K562 (cell line): ENCODE data around the gene CPLX1. TPM values are rescaled to one million over a fixed set of nuclear protein-coding genes. Genes with fewer than 3 reads are reported as not detected.

ENCODE experiments used
- BRF2 ChIP-seq: IDR thresholded peaks from 3 replicates; pipeline ENCODE4 v1.6.1; 2011; ENCODE audit warnings: borderline replicate concordance, mild to moderate bottlenecking; ENCODE audit not compliant: insufficient read length, insufficient read depth
- CBX1 ChIP-seq: sonication (generic); IDR thresholded peaks from 2 replicates; pipeline ENCODE4 v1.6.1; 2016; ENCODE audit warnings: antibody characterized with exemption, low read depth, mild to moderate bottlenecking
- CBX3 ChIP-seq, 2 experiments: IDR thresholded peaks; 1 replicate in 1 of 2; 2 replicates in 1 of 2; pipeline ENCODE4 v1.6.1; 2012; ENCODE audit warnings: inconsistent platforms in 2 of 2, low read length in 2 of 2, borderline replicate concordance in 1 of 2, control low read depth in 1 of 2
- CEBPZ ChIP-seq: fragments of 150-350 bp; IDR thresholded peaks from 2 replicates; pipeline ENCODE4 v1.6.1; 2014; ENCODE audit warnings: low read depth, mild to moderate bottlenecking, low read length, borderline replicate concordance
- CUX1 ChIP-seq: fragments of 200-800 bp; sonication (Bioruptor generic); IDR thresholded peaks from 2 replicates; pipeline ENCODE4 v1.6.1; 2016; ENCODE audit warnings: missing genetic modification characterization, missing compliant biosample characterization
- EZH2 ChIP-seq: IDR thresholded peaks from 2 replicates; pipeline ENCODE4 v1.6.1; 2012; ENCODE audit warnings: low read depth, mild to moderate bottlenecking, inconsistent platforms, low read length, borderline replicate concordance
- LEF1 ChIP-seq: fragments of 450-650 bp; IDR thresholded peaks from 2 replicates; pipeline ENCODE4 v1.6.1; 2016; ENCODE audit warnings: mild to moderate bottlenecking
- PML ChIP-seq: IDR thresholded peaks from 2 replicates; pipeline ENCODE4 v1.6.1; 2012; ENCODE audit warnings: low read length, inconsistent platforms
- POLR2AphosphoS2 ChIP-seq: IDR thresholded peaks from 2 replicates; pipeline ENCODE4 v1.6.1; 2012; ENCODE audit warnings: low read length, improper control_type of control experiment
- RBM22 ChIP-seq: fragments of 200-400 bp; formaldehyde crosslinking; IDR thresholded peaks from 2 replicates; pipeline ENCODE4 v1.6.1; 2018; ENCODE audit warnings: low read length, low read depth; ENCODE audit not compliant: poor library complexity, severe bottlenecking
- TCFL5 ChIP-seq: fragments of 250-450 bp; sonication (Bioruptor Pico); conservative IDR thresholded peaks from 2 replicates; pipeline ENCODE4 v1.6.1; 2021; ENCODE audit warnings: mild to moderate bottlenecking, moderate library complexity, matching md5 sums
- ZBTB2 ChIP-seq: fragments of 450-650 bp; IDR thresholded peaks from 2 replicates; pipeline ENCODE4 v1.6.1; 2016; ENCODE audit warnings: antibody characterized with exemption
- ZNF121 ChIP-seq: sonication (generic); formaldehyde crosslinking; conservative IDR thresholded peaks from 2 replicates; pipeline ENCODE4 v1.8.0; 2022; ENCODE audit warnings: missing genetic modification reagents
- ZNF316 ChIP-seq: fragments of 450-650 bp; IDR thresholded peaks from 2 replicates; pipeline ENCODE4 v1.6.1; 2016
- polyA plus RNA-seq, 8 experiments: library from polyadenylated mRNA; depleted of rRNA in 4 of 8; stranded (reverse) in 5 of 8; unstranded in 3 of 8; fragments of >200 nt; fragmentation: Nextera tagmentation in 2 of 8; fragmentation: Illumina TruSeq in 1 of 8; extraction: Ambion mirVana in 2 of 8; extraction: Trizol in 1 of 8; gene quantifications; 2 replicates each; pipeline versions ENCODE4 v1.2.1 to v1.2.3, GENCODE V29; 2011 to 2014; ENCODE audit warnings: inconsistent platforms in 1 of 8, missing spikeins in 1 of 8
- total RNA-seq, 7 experiments: library from RNA; depleted of rRNA in 6 of 7; stranded (reverse); fragments of >200 nt in 6 of 7; fragmentation: Illumina TruSeq in 2 of 7; extraction: Trizol in 2 of 7; gene quantifications; 2 replicates each; pipeline versions ENCODE4 v1.2.1 to v1.2.3, GENCODE V29; 2011 to 2021; ENCODE audit warnings: low replicate concordance in 1 of 7

The CPLX1 gene
- total and polyA plus RNA-seq, 9 of the 15 experiments (the other 6 are each of a cell fraction or from before 2014, with no cell fraction given) = 0.03 to 3.3 (median 0.17) TPM; not detected in 2

- TF ChIP-seq ZBTB2 (no peak), PML (no peak), TCFL5 (no peak), CBX3 (IDR thresholded peaks at IDR 0.05; ENCODE audit: borderline replicate concordance in 1 of 2, low read length in 2 of 2) (no peak), CBX1 (0 out of 2 replicates have a peak, but pooled peaks have one; percentile 35), ZNF121 (CRISPR knock-in tag) (no peak), LEF1 (no peak), CEBPZ (no peak), POLR2AphosphoS2 (peak; percentile 33; the same call in 1 of the 2 replicates), CUX1 (CRISPR knock-in tag) (no peak), RBM22 (peak; percentile 61), ZNF316 (no peak), EZH2 (no peak), BRF2 (no peak)
Observed at GRCh38 chr4:762211-763190, 63.4 kb downstream of the CPLX1 start (continued).
